AG09319 (cell line): Measurements from ENCODE around the gene VEZT.

ENCODE experiments used
- DNase-seq: peaks from one replicate; pipeline ENCODE4 v3.0.0-alpha.2; 2010; ENCODE audit warnings: low read depth; ENCODE audit errors: extremely low read depth
- TF ChIP-seq, protein P1 (sequence below): IDR thresholded peaks from 2 replicates; pipeline ENCODE4 v1.5.1; 2011; ENCODE audit warnings: low read depth, mild to moderate bottlenecking, inconsistent platforms, low read length, moderate library complexity

Gene VEZT

DNA sequence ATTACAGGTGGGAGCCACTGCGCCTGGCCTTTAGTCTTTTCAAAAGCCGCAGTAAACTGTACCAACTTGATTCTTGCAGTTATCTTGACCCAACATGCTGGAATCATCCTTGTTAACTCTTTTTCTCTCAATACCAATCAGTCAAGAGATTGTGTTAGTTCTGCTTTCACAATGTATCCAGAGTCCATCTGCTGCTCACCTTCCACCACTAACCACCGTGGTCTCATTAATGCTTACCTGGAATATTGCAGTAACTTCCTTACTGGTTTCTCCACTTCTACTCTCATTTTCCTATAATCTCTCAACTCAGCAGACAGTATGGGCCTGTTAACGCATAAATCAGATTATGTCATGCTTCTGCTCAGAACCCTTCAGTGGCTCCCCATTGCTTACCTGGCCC is 62.2 kb downstream of the VEZT start:
- TF ChIP-seq, protein P1, sequence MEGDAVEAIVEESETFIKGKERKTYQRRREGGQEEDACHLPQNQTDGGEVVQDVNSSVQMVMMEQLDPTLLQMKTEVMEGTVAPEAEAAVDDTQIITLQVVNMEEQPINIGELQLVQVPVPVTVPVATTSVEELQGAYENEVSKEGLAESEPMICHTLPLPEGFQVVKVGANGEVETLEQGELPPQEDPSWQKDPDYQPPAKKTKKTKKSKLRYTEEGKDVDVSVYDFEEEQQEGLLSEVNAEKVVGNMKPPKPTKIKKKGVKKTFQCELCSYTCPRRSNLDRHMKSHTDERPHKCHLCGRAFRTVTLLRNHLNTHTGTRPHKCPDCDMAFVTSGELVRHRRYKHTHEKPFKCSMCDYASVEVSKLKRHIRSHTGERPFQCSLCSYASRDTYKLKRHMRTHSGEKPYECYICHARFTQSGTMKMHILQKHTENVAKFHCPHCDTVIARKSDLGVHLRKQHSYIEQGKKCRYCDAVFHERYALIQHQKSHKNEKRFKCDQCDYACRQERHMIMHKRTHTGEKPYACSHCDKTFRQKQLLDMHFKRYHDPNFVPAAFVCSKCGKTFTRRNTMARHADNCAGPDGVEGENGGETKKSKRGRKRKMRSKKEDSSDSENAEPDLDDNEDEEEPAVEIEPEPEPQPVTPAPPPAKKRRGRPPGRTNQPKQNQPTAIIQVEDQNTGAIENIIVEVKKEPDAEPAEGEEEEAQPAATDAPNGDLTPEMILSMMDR: no peak
- no peak for DNase-seq

DNA sequence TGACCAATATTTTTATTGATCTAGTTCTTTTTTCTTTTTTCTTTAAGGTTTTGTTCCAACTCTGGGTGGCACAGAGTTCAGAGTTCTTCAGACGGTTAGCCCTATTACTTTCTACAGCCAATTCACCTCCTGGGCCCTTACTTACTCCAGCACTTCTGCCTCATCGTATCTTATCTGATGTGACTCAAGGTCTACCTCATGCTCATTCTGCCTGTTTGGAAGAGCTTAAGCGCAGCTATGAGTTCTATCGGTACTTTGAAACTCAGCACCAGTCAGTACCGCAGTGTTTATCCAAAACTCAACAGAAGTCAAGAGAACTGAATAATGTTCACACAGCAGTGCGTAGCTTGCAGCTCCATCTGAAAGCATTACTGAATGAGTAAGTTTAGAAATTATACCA is 64.7 kb downstream of the VEZT start:
- no peak for DNase-seq
- TF ChIP-seq, protein P1: no peak

DNA sequence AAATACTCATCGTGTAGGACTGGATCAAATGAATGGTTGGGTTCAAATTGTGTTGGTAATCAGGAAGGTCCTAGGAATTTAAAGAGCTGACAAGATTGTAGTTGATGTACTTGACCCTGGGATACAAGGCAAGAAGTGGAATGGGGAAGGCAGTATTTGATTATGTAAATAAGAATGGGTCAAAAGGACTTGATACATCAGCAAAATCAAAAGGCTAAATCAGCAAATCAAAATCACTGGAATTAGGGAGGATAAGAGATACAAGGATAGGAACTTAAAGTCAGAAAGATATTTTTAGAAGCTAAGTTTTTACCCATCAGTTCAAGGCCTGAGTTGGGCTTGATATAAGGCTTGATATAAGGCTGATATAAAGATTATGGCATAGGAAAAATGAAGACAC is 65.8 kb downstream of the VEZT start:
- no peak for DNase-seq
- TF ChIP-seq, protein P1: no peak

DNA sequence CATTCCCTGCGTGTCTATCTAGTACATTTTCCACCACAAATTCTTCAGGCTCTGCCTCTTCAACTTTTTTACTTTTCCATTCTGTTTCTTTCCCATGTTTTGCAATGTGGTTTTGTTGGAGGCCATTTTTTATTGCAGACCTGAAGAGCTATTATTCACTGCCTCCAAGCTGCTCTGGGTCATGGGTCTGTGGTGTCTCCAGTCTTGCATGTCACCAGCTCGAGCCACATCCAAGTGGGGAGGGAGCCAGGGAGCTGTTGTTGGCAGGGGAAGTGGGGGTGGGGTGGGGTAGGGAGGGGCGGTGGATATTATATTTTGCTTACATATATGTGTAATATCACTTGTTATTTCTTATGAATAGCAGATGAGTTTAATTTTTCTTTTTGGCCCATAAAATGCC is 69.1 kb downstream of the VEZT start:
- TF ChIP-seq, protein P1: no peak
- peak; percentile 3 for DNase-seq

DNA sequence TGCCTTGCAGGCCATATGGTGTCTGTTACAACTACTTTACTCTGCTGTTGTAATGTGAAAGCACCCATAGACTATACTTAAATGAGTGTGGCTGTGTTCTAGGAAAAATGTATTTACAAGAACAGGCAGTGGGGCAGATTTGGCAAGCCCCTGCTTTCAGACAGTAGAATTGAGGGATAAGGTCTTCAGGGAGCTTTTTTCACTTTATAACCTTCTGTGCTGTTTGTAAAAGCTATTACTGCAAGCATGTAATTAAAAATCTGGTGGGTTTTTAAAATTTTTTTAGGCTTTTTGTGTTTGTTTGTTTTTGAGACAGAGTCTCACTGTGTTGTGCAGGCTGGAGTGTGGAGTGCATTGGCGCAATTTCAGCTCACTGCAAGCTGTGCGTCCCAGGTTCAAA is 73.9 kb downstream of the VEZT start:
- TF ChIP-seq, protein P1: no peak

DNA sequence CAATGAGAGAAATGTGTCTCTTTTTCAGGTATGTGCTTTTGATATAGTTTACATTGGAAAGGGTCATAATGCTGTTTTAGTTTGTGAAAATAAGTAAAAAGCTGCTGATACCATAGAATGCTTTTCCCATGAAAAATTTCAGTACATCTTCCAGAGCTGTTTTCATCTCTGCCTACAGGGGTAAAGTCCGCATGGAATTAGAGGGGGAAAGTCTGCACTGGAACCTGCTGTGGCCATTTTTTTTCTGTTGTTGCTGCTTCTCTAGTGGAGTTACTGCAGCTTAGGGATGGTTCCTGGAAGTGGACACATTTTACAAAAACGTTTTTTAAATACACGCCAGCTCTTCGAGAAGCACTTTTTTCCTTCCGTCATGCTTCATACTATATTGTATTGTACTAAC is 81.3 kb downstream of the VEZT start:
- TF ChIP-seq, protein P1: no peak
- DNase-seq: no peak

More for the DNA sequence above, 73.9 kb downstream of the VEZT start:
- no peak for DNase-seq

DNA sequence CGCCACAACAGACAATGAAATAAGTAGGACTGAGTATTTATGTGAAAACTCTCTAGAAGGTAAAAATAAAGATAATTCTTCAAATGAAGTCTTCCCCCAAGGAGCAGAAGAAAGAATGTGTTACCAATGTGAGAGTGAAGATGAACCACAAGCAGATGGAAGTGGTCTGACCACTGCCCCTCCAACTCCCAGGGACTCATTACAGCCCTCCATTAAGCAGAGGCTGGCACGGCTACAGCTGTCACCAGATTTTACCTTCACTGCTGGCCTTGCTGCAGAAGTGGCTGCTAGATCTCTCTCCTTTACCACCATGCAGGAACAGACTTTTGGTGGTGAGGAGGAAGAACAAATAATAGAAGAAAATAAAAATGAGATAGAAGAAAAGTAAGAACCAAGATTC is 82.7 kb downstream of the VEZT start:
- TF ChIP-seq, protein P1: no peak
- no peak for DNase-seq
